ENCODE data around the gene ERG. TPM values are rescaled to one million over a fixed set of nuclear protein-coding genes. Genes with fewer than 3 reads are reported as not detected.

Gene ERG
- total RNA-seq, 1 experiment from 2014 or later = not detected

DNA sequence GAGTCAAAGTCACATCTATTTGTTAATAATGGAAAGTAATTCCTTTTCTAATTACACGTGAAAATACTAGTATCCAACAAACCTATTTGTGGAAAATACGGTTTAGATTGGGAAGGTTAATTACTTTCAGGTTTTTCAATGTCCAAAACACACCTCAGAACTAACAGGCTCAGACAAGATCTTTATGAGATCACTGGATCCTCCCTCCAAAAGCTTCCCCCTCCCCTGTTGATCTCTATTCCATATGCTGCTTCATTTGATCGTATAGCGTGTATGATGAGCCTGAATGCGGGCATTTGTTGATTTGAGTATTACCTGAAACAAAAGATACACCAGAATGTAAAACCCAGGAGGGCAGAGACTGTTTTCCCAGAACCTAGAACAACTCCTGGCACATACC, 26.5 kb downstream of the ERG start:
- DNase-seq = no peak
- Mint-ChIP-seq H3K4me3 (ENCODE audit: low read depth, unreplicated experiment) (no peak overlapping the region), H3K36me3 (ENCODE audit: insufficient read depth, unreplicated experiment) (no peaks in the 10 kb centered on the region), H3K9me3 (ENCODE audit: low read depth, unreplicated experiment) (no peaks in the 10 kb centered on the region), H3K27me3 (ENCODE audit: unreplicated experiment) (peaks cover 67% of the 10 kb centered on the region), H3K27ac (ENCODE audit: unreplicated experiment) (no peak overlapping the region), H3K4me1 (ENCODE audit: low read depth, unreplicated experiment) (peaks cover 8% of the 10 kb centered on the region)
- CTCF ChIA-PET = no interaction called here
- TF ChIP-seq, protein P1, sequence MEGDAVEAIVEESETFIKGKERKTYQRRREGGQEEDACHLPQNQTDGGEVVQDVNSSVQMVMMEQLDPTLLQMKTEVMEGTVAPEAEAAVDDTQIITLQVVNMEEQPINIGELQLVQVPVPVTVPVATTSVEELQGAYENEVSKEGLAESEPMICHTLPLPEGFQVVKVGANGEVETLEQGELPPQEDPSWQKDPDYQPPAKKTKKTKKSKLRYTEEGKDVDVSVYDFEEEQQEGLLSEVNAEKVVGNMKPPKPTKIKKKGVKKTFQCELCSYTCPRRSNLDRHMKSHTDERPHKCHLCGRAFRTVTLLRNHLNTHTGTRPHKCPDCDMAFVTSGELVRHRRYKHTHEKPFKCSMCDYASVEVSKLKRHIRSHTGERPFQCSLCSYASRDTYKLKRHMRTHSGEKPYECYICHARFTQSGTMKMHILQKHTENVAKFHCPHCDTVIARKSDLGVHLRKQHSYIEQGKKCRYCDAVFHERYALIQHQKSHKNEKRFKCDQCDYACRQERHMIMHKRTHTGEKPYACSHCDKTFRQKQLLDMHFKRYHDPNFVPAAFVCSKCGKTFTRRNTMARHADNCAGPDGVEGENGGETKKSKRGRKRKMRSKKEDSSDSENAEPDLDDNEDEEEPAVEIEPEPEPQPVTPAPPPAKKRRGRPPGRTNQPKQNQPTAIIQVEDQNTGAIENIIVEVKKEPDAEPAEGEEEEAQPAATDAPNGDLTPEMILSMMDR (IDR thresholded peaks at IDR 0.05; ENCODE audit: unreplicated experiment) = no peak
- BruUV-seq (replicated peaks) = no TSS peak
- intact Hi-C loops (cut with micrococcal nuclease; ENCODE audit: unreplicated experiment) = no loop called here

GRCh38 chr21:38470755-38471154, 27.5 kb downstream of the ERG start:
- H3K4me3 Mint-ChIP-seq (ENCODE audit: low read depth, unreplicated experiment) = no peak overlapping the region
- H3K27ac Mint-ChIP-seq (ENCODE audit: unreplicated experiment) = no peak overlapping the region
- CTCF ChIA-PET = no interaction called here
- no peak for DNase-seq
- H3K4me1 Mint-ChIP-seq (ENCODE audit: low read depth, unreplicated experiment) = peaks cover 8% of the 10 kb centered on the region
- intact Hi-C loops (cut with micrococcal nuclease; ENCODE audit: unreplicated experiment) = no loop called here
- H3K27me3 Mint-ChIP-seq (ENCODE audit: unreplicated experiment) = peaks cover 59% of the 10 kb centered on the region
- H3K9me3 Mint-ChIP-seq (ENCODE audit: low read depth, unreplicated experiment) = no peaks in the 10 kb centered on the region
- BruUV-seq (replicated peaks) = no TSS peak
- TF ChIP-seq, protein P1 (IDR thresholded peaks at IDR 0.05; ENCODE audit: unreplicated experiment) = no peak
- no peaks in the 10 kb centered on the region for H3K36me3 Mint-ChIP-seq (ENCODE audit: insufficient read depth, unreplicated experiment)

GRCh38 chr21:38469642-38470041, 28.6 kb downstream of the ERG start:
- TF ChIP-seq, protein P1 (IDR thresholded peaks at IDR 0.05; ENCODE audit: unreplicated experiment) = no peak
- Mint-ChIP-seq H3K36me3 (ENCODE audit: insufficient read depth, unreplicated experiment) (no peaks in the 10 kb centered on the region), H3K9me3 (ENCODE audit: low read depth, unreplicated experiment) (no peaks in the 10 kb centered on the region), H3K4me1 (ENCODE audit: low read depth, unreplicated experiment) (peaks cover 8% of the 10 kb centered on the region), H3K27me3 (ENCODE audit: unreplicated experiment) (peaks cover 57% of the 10 kb centered on the region), H3K27ac (ENCODE audit: unreplicated experiment) (no peak overlapping the region), H3K4me3 (ENCODE audit: low read depth, unreplicated experiment) (no peak overlapping the region)
- CTCF ChIA-PET = no interaction called here
- no peak for DNase-seq
- intact Hi-C loops (cut with micrococcal nuclease; ENCODE audit: unreplicated experiment) = no loop called here
- BruUV-seq (replicated peaks) = no TSS peak

DNA sequence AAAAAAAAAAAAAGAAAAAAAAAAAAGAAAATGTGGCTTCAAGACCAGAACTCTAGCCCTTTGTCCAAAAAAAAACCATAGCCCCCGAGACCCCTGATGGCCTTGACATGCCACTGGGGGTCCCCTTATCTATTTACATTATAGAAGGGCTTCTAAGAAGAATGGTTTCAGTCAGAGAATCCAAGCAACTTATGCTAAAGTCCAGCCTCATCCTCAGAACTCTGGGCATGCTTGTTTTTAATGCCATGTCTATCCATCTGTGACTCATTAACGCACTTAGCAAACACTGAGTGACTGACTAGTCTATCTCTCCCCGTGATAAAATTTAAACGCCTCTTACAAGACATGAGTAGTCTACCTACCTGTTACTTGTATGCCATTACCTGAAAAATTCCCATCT, 29.3 kb downstream of the ERG start:
- intact Hi-C loops (cut with micrococcal nuclease; ENCODE audit: unreplicated experiment) = no loop called here
- no peaks in the 10 kb centered on the region for H3K36me3 Mint-ChIP-seq (ENCODE audit: insufficient read depth, unreplicated experiment)
- no peaks in the 10 kb centered on the region for H3K9me3 Mint-ChIP-seq (ENCODE audit: low read depth, unreplicated experiment)
- no peak overlapping the region for H3K4me3 Mint-ChIP-seq (ENCODE audit: low read depth, unreplicated experiment)
- peaks cover 8% of the 10 kb centered on the region for H3K4me1 Mint-ChIP-seq (ENCODE audit: low read depth, unreplicated experiment)
- DNase-seq = no peak
- H3K27me3 Mint-ChIP-seq (ENCODE audit: unreplicated experiment) = peaks cover 54% of the 10 kb centered on the region
- BruUV-seq (replicated peaks) = no TSS peak
- TF ChIP-seq, protein P1 (IDR thresholded peaks at IDR 0.05; ENCODE audit: unreplicated experiment) = no peak
- no peak overlapping the region for H3K27ac Mint-ChIP-seq (ENCODE audit: unreplicated experiment)
- CTCF ChIA-PET = no interaction called here

All from Calu3 (cell line).